A549 (cell line): ENCODE results near the gene CHST13. TPM values are rescaled to one million over a fixed set of nuclear protein-coding genes. Genes with fewer than 3 reads are reported as not detected.
A peak's percentile ranks its signal among the peaks of the same experiment; 100 is the strongest.

Experiments used
- ATAC-seq, 2 experiments: fragments of 200-7000 bp in 1 of 2; fragments of >200 bp in 1 of 2; cut with Nextera tagmentation in 1 of 2; cut with Tn5 transposase in 1 of 2; 3 replicates each; pipeline versions ENCODE4 v1.8.0 to v1.9.1; 2018 to 2020; ENCODE audit warnings: mild to moderate bottlenecking in 1 of 2, moderate library complexity in 1 of 2
- CTCF ChIA-PET: fragments of 300-600 bp; sonication (Branson Sonifier 250); formaldehyde crosslinking; extraction: SDS; loops from one replicate; lab custom pipeline; 2021; ENCODE audit warnings: antibody characterized with exemption, inconsistent platforms; lab: Yijun Ruan, JAX
- POLR2A ChIA-PET: fragments of 350-600 bp; formaldehyde crosslinking; extraction: SDS; loops from one replicate; lab custom pipeline; 2021; ENCODE audit warnings: antibody characterized with exemption, inconsistent platforms; lab: Yijun Ruan, JAX
- DNase-seq, 2 experiments: peaks; one replicate each; pipeline versions ENCODE4 v3.0.0 to v3.0.0-alpha.2; 2011 to 2016; ENCODE audit warnings: low read depth in 1 of 2, low spot score in 1 of 2
- FAIRE-seq: peaks from 2 replicates; lab custom pipeline; 2011; peaks lifted over from hg19 to GRCh38; lab: Jason Lieb, UNC
- H3K27ac ChIP-seq, 2 experiments: fragments of >200 bp; sonication (Bioruptor Twin); formaldehyde crosslinking; 3 replicates each; pipeline ENCODE4 v1.5.1; 2016 to 2017
- H3K4me1 ChIP-seq: fragments of >200 bp; sonication (Bioruptor Twin); formaldehyde crosslinking; 3 replicates; pipeline ENCODE4 v1.6.1; 2016
- H3K4me2 ChIP-seq: fragments of >200 bp; sonication (Bioruptor Twin); formaldehyde crosslinking; 3 replicates; pipeline ENCODE4 v1.6.1; 2016
- H3K4me3 ChIP-seq: fragments of >200 bp; sonication (Bioruptor Twin); formaldehyde crosslinking; 3 replicates; pipeline ENCODE4 v1.5.1; 2016
- H3K9me3 ChIP-seq: fragments of >200 bp; sonication (Bioruptor Twin); formaldehyde crosslinking; 3 replicates; pipeline ENCODE4 v1.6.1; 2016
- CBX2 ChIP-seq: fragments of 200-600 bp; sonication (generic); IDR thresholded peaks from 2 replicates; pipeline ENCODE4 v1.6.1; 2016; ENCODE audit warnings: low read depth, mild to moderate bottlenecking, borderline replicate concordance
- CBX8 ChIP-seq: fragments of 200-600 bp; sonication (generic); IDR thresholded peaks from 2 replicates; pipeline ENCODE4 v1.6.1; 2016
- CHD2 ChIP-seq: fragments of 150-350 bp; IDR thresholded peaks from 2 replicates; pipeline ENCODE4 v1.6.1; 2014; ENCODE audit warnings: low read length; ENCODE audit not compliant: partially characterized antibody
- CHD4 ChIP-seq: fragments of 200-600 bp; sonication (generic); IDR thresholded peaks from 2 replicates; pipeline ENCODE4 v1.6.1; 2016; ENCODE audit warnings: antibody characterized with exemption, mild to moderate bottlenecking, borderline replicate concordance
- EHMT2 ChIP-seq: fragments of 200-600 bp; sonication (generic); IDR thresholded peaks from 2 replicates; pipeline ENCODE4 v1.6.1; 2016; ENCODE audit warnings: antibody characterized with exemption, low read depth, mild to moderate bottlenecking, moderate library complexity
- ELK1 ChIP-seq: fragments of 150-350 bp; IDR thresholded peaks from 2 replicates; pipeline ENCODE4 v1.6.1; 2014; ENCODE audit warnings: low read depth, mild to moderate bottlenecking, low read length
- EP300 ChIP-seq, 2 experiments: fragments of >200 bp; sonication (Bioruptor Twin); formaldehyde crosslinking; IDR thresholded peaks; 2 replicates in 1 of 2; 3 replicates in 1 of 2; pipeline ENCODE4 v1.6.1; 2016 to 2017
- FOXS1 ChIP-seq: fragments of 250-450 bp; sonication (Bioruptor Pico); IDR thresholded peaks from 2 replicates; pipeline ENCODE4 v1.5.0; 2020; ENCODE audit warnings: mild to moderate bottlenecking, moderate library complexity
- GATA3 ChIP-seq: IDR thresholded peaks from 2 replicates; pipeline ENCODE4 v1.6.1; 2012; ENCODE audit warnings: borderline replicate concordance
- HOXB13 ChIP-seq: fragments of 250-450 bp; sonication (Bioruptor Pico); IDR thresholded peaks from 2 replicates; pipeline ENCODE4 v1.5.0; 2020; ENCODE audit warnings: low read depth, mild to moderate bottlenecking, moderate library complexity
- JUNB ChIP-seq: fragments of >200 bp; sonication (Bioruptor Twin); formaldehyde crosslinking; IDR thresholded peaks from 2 replicates; pipeline ENCODE4 v1.6.1; 2016
- KDM1A ChIP-seq: fragments of 200-600 bp; sonication (generic); IDR thresholded peaks from 2 replicates; pipeline ENCODE4 v1.6.1; 2016; ENCODE audit warnings: low read depth, mild to moderate bottlenecking
- NFE2L2 ChIP-seq: fragments of 150-350 bp; conservative IDR thresholded peaks from 2 replicates; pipeline ENCODE4 v1.6.1; 2014; ENCODE audit warnings: low read length
- NPAS2 ChIP-seq: fragments of 250-450 bp; sonication (Bioruptor Pico); IDR thresholded peaks from 2 replicates; pipeline ENCODE4 v1.8.0; 2022; ENCODE audit warnings: mild to moderate bottlenecking, moderate library complexity, borderline replicate concordance
- POLR2AphosphoS2 ChIP-seq: conservative IDR thresholded peaks from 2 replicates; pipeline ENCODE4 v1.6.1; 2012; ENCODE audit warnings: low read length, improper control_type of control experiment, inconsistent platforms
- RAD21 ChIP-seq, 2 experiments: fragments of >200 bp in 1 of 2; sonication (Bioruptor Twin) in 1 of 2; formaldehyde crosslinking in 1 of 2; IDR thresholded peaks in 1 of 2; conservative IDR thresholded peaks in 1 of 2; 2 replicates in 1 of 2; 3 replicates in 1 of 2; pipeline ENCODE4 v1.6.1; 2012 to 2018; ENCODE audit warnings: inconsistent platforms in 1 of 2
- RCOR1 ChIP-seq: fragments of 150-350 bp; IDR thresholded peaks from 2 replicates; pipeline ENCODE4 v1.6.1; 2014; ENCODE audit warnings: antibody characterized with exemption, low read length, low read depth
- USF2 ChIP-seq: fragments of 450-650 bp; IDR thresholded peaks from 2 replicates; pipeline ENCODE4 v1.6.1; 2014; ENCODE audit warnings: antibody characterized with exemption
- ZC3H11A ChIP-seq: fragments of 450-650 bp; IDR thresholded peaks from 2 replicates; pipeline ENCODE4 v1.6.1; 2014; ENCODE audit warnings: antibody characterized with exemption, mild to moderate bottlenecking
- ZFP36 ChIP-seq: fragments of 450-650 bp; IDR thresholded peaks from 2 replicates; pipeline ENCODE4 v1.6.1; 2014; ENCODE audit warnings: borderline replicate concordance; ENCODE audit not compliant: partially characterized antibody
- WGBS: methylation state at CpG from one replicate; pipeline ENCODE4 v1.1.6; 2017; ENCODE audit errors: missing lambda C conversion rate; 5-methylcytosine and 5-hydroxymethylcytosine counted together
- polyA plus RNA-seq, 4 experiments: library from polyadenylated mRNA; depleted of rRNA in 3 of 4; stranded (reverse); fragments of >200 nt; fragmentation: RNase III in 1 of 4; extraction: RNeasy Plus Mini Kit Qiagen cat#74134 plus additional on column Dnase treatment in 1 of 4; gene quantifications; 2 replicates in 3 of 4; 3 replicates in 1 of 4; pipeline ENCODE4 v1.2.3, GENCODE V29; 2011 to 2017
- TF ChIP-seq, protein P1 (sequence below): IDR thresholded peaks from 2 replicates; pipeline ENCODE4 v1.6.1; 2012; ENCODE audit warnings: low read depth, borderline replicate concordance
- TF ChIP-seq, protein P2 (sequence below): fragments of >200 bp; sonication (Bioruptor Twin); formaldehyde crosslinking; IDR thresholded peaks from 3 replicates; pipeline ENCODE4 v1.5.1; 2016
- TF ChIP-seq, protein P3 (sequence below): IDR thresholded peaks from 2 replicates; pipeline ENCODE4 v1.6.1; 2012
- TF ChIP-seq, protein P4 (sequence below): fragments of 250-450 bp; sonication (Bioruptor Pico); IDR thresholded peaks from 2 replicates; pipeline ENCODE4 v1.5.0; 2020; ENCODE audit warnings: low read depth, mild to moderate bottlenecking, moderate library complexity

Gene CHST13
- polyA plus RNA-seq, 2 of the 4 experiments (the other 2 are of a cell fraction), result 0.30 to 0.59 TPM

- Histone ChIP-seq H3K27ac (no peak overlapping the region), H3K4me1 (no peaks in the 10 kb centered on the region), H3K4me2 (no peak overlapping the region), H3K9me3 (no peaks in the 10 kb centered on the region), H3K4me3 (no peak overlapping the region)
- ChIA-PET CTCF (interaction anchor here (0.9 kb wide), 1 partner anchor 45 kb away, joined by 3 read pairs; no protein-coding TSS in a partner anchor), POLR2A (no interaction called here)
- DNase-seq (peak; percentile 12 to 21), ATAC-seq (peak; percentile 86 to 89), FAIRE-seq (no peak)
- peak; percentile 14 to 18; a peak in 1 of 5 replicates for TF ChIP-seq RAD21 (conservative IDR thresholded peaks at IDR 0.05 in 1 of 2, IDR thresholded peaks at IDR 0.05 in 1 of 2)
- TF ChIP-seq, protein P1, sequence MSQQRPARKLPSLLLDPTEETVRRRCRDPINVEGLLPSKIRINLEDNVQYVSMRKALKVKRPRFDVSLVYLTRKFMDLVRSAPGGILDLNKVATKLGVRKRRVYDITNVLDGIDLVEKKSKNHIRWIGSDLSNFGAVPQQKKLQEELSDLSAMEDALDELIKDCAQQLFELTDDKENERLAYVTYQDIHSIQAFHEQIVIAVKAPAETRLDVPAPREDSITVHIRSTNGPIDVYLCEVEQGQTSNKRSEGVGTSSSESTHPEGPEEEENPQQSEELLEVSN, result no peak
- no peak for TF ChIP-seq CBX8
- TF ChIP-seq HOXB13 (CRISPR knock-in tag), result no peak
- no peak for TF ChIP-seq CHD2
- no peak for TF ChIP-seq KDM1A
- TF ChIP-seq, protein P2, sequence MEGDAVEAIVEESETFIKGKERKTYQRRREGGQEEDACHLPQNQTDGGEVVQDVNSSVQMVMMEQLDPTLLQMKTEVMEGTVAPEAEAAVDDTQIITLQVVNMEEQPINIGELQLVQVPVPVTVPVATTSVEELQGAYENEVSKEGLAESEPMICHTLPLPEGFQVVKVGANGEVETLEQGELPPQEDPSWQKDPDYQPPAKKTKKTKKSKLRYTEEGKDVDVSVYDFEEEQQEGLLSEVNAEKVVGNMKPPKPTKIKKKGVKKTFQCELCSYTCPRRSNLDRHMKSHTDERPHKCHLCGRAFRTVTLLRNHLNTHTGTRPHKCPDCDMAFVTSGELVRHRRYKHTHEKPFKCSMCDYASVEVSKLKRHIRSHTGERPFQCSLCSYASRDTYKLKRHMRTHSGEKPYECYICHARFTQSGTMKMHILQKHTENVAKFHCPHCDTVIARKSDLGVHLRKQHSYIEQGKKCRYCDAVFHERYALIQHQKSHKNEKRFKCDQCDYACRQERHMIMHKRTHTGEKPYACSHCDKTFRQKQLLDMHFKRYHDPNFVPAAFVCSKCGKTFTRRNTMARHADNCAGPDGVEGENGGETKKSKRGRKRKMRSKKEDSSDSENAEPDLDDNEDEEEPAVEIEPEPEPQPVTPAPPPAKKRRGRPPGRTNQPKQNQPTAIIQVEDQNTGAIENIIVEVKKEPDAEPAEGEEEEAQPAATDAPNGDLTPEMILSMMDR, result no peak
- TF ChIP-seq ZC3H11A, result no peak
- WGBS, result 43% methylated on average over 7 of the region's 10 CpGs
These were observed 43.9 kb downstream of the CHST13 start for GRCh38 chr3:126567696-126568438.

GRCh38 chr3:126568776-126569342, 44.9 kb downstream of the CHST13 start:
- Histone ChIP-seq H3K4me2 (no peak overlapping the region), H3K9me3 (no peaks in the 10 kb centered on the region), H3K4me1 (peaks cover 7% of the 10 kb centered on the region; the same call in 2 of the 3 replicates), H3K4me3 (no peak overlapping the region)
- CTCF ChIA-PET, result interaction anchor here (0.9 to 1.2 kb wide), 2 partner anchors 45 to 46 kb away, joined by 3 read pairs; partner anchors contain the start of gene CHST13
- DNase-seq, result no peak
- 7% methylated on average over 2 of the region's 3 CpGs for WGBS
- TF ChIP-seq USF2 (no peak), CBX2 (no peak), CHD4 (no peak), ZFP36 (no peak), EP300 (IDR thresholded peaks at IDR 0.05) (no peak), RCOR1 (no peak), EHMT2 (no peak), FOXS1 (CRISPR knock-in tag) (no peak), JUNB (no peak), GATA3 (no peak), NPAS2 (CRISPR knock-in tag) (no peak), ELK1 (no peak), NFE2L2 (no peak), POLR2AphosphoS2 (no peak)
- TF ChIP-seq, protein P3, sequence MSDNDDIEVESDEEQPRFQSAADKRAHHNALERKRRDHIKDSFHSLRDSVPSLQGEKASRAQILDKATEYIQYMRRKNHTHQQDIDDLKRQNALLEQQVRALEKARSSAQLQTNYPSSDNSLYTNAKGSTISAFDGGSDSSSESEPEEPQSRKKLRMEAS, result no peak
- TF ChIP-seq, protein P4, sequence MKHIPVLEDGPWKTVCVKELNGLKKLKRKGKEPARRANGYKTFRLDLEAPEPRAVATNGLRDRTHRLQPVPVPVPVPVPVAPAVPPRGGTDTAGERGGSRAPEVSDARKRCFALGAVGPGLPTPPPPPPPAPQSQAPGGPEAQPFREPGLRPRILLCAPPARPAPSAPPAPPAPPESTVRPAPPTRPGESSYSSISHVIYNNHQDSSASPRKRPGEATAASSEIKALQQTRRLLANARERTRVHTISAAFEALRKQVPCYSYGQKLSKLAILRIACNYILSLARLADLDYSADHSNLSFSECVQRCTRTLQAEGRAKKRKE (CRISPR knock-in tag), result no peak
- TF ChIP-seq, all 56 proteins: peak for 0
- no peak for FAIRE-seq
- POLR2A ChIA-PET, result no interaction called here
- no peak overlapping the region for H3K27ac ChIP-seq
- ATAC-seq, result no peak
